ENCODE results near the gene BDKRB2. TPM values are rescaled to one million over a fixed set of nuclear protein-coding genes. Genes with fewer than 3 reads are reported as not detected.

Gene BDKRB2
- total and polyA plus RNA-seq, 2 of the 8 experiments (the other 6 are each of a cell fraction or from before 2014, with no cell fraction given), result 0.13 to 0.21 TPM

DNA sequence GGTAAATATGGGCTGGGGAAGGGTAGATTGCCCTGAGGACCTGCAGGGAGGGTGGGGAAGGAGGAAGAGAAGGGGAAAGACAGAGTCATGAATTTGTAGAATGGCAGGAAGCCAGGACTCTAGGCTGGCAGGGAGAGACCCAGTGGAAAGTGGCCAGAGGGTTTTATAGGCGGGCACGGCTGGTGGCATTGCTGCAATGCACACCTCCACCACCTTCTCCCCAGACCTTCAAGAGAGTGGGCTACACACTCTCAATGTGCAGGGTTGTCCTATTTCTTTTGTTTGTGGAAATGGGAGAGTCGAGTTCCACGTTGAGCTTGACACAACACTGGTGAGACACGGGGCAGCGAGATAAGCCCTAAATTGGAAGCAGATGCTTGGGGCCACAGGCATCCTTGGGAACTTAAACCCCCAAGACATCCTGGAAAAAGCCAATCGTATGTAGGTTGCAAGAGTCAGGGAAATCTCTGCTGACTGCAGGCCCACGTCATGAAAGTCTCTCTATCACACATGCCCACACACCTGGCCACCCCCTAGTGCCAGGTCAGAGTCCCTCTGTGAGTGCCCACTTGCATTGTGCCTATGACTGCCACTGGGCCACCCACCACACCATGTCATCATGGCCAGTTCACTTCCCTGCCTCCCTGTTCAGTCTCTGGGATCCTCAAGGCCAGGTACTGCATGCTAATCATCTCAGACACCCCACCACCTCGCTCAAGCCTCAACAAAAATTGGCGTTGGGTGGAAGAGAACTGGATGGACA, 38.0 kb upstream of the BDKRB2 start (continued):
- TF ChIP-seq RFX5 (IDR thresholded peaks at IDR 0.05; ENCODE audit: borderline replicate concordance, low read depth, low read length), result no peak
- TF ChIP-seq BRCA1 (IDR thresholded peaks at IDR 0.05; ENCODE audit: low read depth, low read length), result no peak
- TF ChIP-seq SIX5 (IDR thresholded peaks at IDR 0.05; ENCODE audit: low read depth, low read length), result no peak
- no peak for TF ChIP-seq CHD1 (IDR thresholded peaks at IDR 0.05; ENCODE audit: low read depth, low read length)
- TF ChIP-seq POLR2AphosphoS5 (IDR thresholded peaks at IDR 0.05; ENCODE audit: low read depth, low read length), result no peak

Data from H1 (cell line).